NCI-H2171 (cell line): Measurements from ENCODE around the gene MYL5.

Experiments used
- DNase-seq: peaks from one replicate; lab custom pipeline; 2025; lab: John Stamatoyannopoulos, UW

Gene MYL5

GRCh38 chr4:707929-708630 is 33.7 kb downstream of the MYL5 start:
- no peak for DNase-seq

- DNase-seq = no peak
These were observed 34.2 kb downstream of the MYL5 start for GRCh38 chr4:708631-708933.

GRCh38 chr4:709348-709747 is 35.0 kb downstream of the MYL5 start:
- no peak for DNase-seq

- DNase-seq = no peak
These were observed 35.8 kb downstream of the MYL5 start for GRCh38 chr4:710116-710515.

GRCh38 chr4:710916-711315 is 36.6 kb downstream of the MYL5 start:
- DNase-seq = no peak

- DNase-seq = no peak
These were observed 37.8 kb downstream of the MYL5 start for GRCh38 chr4:712093-712492.

GRCh38 chr4:712916-713632 is 38.7 kb downstream of the MYL5 start:
- no peak for DNase-seq

- no peak for DNase-seq
These were observed 39.7 kb downstream of the MYL5 start for GRCh38 chr4:714087-714486.

- no peak for DNase-seq
These were observed 43.4 kb downstream of the MYL5 start for GRCh38 chr4:717601-718320.

GRCh38 chr4:718460-718859 is 44.1 kb downstream of the MYL5 start:
- no peak for DNase-seq

GRCh38 chr4:720111-720860 is 45.9 kb downstream of the MYL5 start:
- DNase-seq = no peak

GRCh38 chr4:721261-722168 is 47.2 kb downstream of the MYL5 start:
- DNase-seq = no peak

GRCh38 chr4:722169-722725 is 47.9 kb downstream of the MYL5 start:
- no peak for DNase-seq

GRCh38 chr4:722851-723360 is 48.6 kb downstream of the MYL5 start:
- no peak for DNase-seq

GRCh38 chr4:723751-724530 is 49.6 kb downstream of the MYL5 start:
- no peak for DNase-seq

- DNase-seq = no peak
These were observed 51.3 kb downstream of the MYL5 start for GRCh38 chr4:725391-726234.

- DNase-seq = no peak
These were observed 52.0 kb downstream of the MYL5 start for GRCh38 chr4:726235-726787.

- no peak for DNase-seq
These were observed 52.5 kb downstream of the MYL5 start for GRCh38 chr4:726838-727237.

GRCh38 chr4:727576-727975 is 53.2 kb downstream of the MYL5 start:
- no peak for DNase-seq
